ENCODE results near the gene ZMYM4.

ZMYM4 gene

GRCh38 chr1:35441926-35442579 lies 173.5 kb downstream of the ZMYM4 start:
- no peak for DNase-seq (ENCODE audit: low read depth, low spot score)
- no peak for TF ChIP-seq ZNF274 (IDR thresholded peaks at IDR 0.05; ENCODE audit: low read depth, low read length)
- TF ChIP-seq YY1 (IDR thresholded peaks at IDR 0.05; ENCODE audit: insufficient read depth, insufficient read length): no peak
- TF ChIP-seq SUZ12 (IDR thresholded peaks at IDR 0.05; ENCODE audit: extremely low read depth, insufficient read depth, insufficient read length): no peak
- Histone ChIP-seq H3K9ac (ENCODE audit: insufficient read length, low read depth) (no peak overlapping the region), H3K36me3 (ENCODE audit: insufficient read depth, insufficient read length, low read length) (peaks cover 89% of the 10 kb centered on the region), H3K4me1 (ENCODE audit: insufficient read depth, insufficient read length) (no peaks in the 10 kb centered on the region), H3K4me3 (ENCODE audit: insufficient read length, low read depth) (no peak overlapping the region), H3K9me3 (ENCODE audit: insufficient read depth, low read length) (no peaks in the 10 kb centered on the region), H3K27me3 (ENCODE audit: insufficient read depth, insufficient read length) (no peaks in the 10 kb centered on the region)

GRCh38 chr1:35442734-35443133 lies 174.2 kb downstream of the ZMYM4 start:
- H3K27me3 ChIP-seq (ENCODE audit: insufficient read depth, insufficient read length): no peaks in the 10 kb centered on the region
- TF ChIP-seq SUZ12 (IDR thresholded peaks at IDR 0.05; ENCODE audit: extremely low read depth, insufficient read depth, insufficient read length) (no peak), YY1 (IDR thresholded peaks at IDR 0.05; ENCODE audit: insufficient read depth, insufficient read length) (no peak), ZNF274 (IDR thresholded peaks at IDR 0.05; ENCODE audit: low read depth, low read length) (no peak)
- no peaks in the 10 kb centered on the region for H3K9me3 ChIP-seq (ENCODE audit: insufficient read depth, low read length)
- no peaks in the 10 kb centered on the region for H3K4me1 ChIP-seq (ENCODE audit: insufficient read depth, insufficient read length)
- no peak for DNase-seq (ENCODE audit: low read depth, low spot score)
- no peak overlapping the region for H3K4me3 ChIP-seq (ENCODE audit: insufficient read length, low read depth)
- peaks cover 89% of the 10 kb centered on the region for H3K36me3 ChIP-seq (ENCODE audit: insufficient read depth, insufficient read length, low read length)
- no peak overlapping the region for H3K9ac ChIP-seq (ENCODE audit: insufficient read length, low read depth)

GRCh38 chr1:35443768-35444518 lies 175.4 kb downstream of the ZMYM4 start:
- Histone ChIP-seq H3K36me3 (ENCODE audit: insufficient read depth, insufficient read length, low read length) (peaks cover 90% of the 10 kb centered on the region), H3K4me1 (ENCODE audit: insufficient read depth, insufficient read length) (no peaks in the 10 kb centered on the region), H3K9me3 (ENCODE audit: insufficient read depth, low read length) (no peaks in the 10 kb centered on the region), H3K4me3 (ENCODE audit: insufficient read length, low read depth) (no peak overlapping the region), H3K27me3 (ENCODE audit: insufficient read depth, insufficient read length) (no peaks in the 10 kb centered on the region), H3K9ac (ENCODE audit: insufficient read length, low read depth) (no peak overlapping the region)
- DNase-seq (ENCODE audit: low read depth, low spot score): peak; percentile 32
- no peak for TF ChIP-seq ZNF274 (IDR thresholded peaks at IDR 0.05; ENCODE audit: low read depth, low read length)
- no peak for TF ChIP-seq YY1 (IDR thresholded peaks at IDR 0.05; ENCODE audit: insufficient read depth, insufficient read length)
- no peak for TF ChIP-seq SUZ12 (IDR thresholded peaks at IDR 0.05; ENCODE audit: extremely low read depth, insufficient read depth, insufficient read length)

- H3K4me1 ChIP-seq (ENCODE audit: insufficient read depth, insufficient read length): no peaks in the 10 kb centered on the region
- H3K9me3 ChIP-seq (ENCODE audit: insufficient read depth, low read length): no peaks in the 10 kb centered on the region
- H3K27me3 ChIP-seq (ENCODE audit: insufficient read depth, insufficient read length): no peaks in the 10 kb centered on the region
- peaks cover 90% of the 10 kb centered on the region for H3K36me3 ChIP-seq (ENCODE audit: insufficient read depth, insufficient read length, low read length)
- no peak for DNase-seq (ENCODE audit: low read depth, low spot score)
- TF ChIP-seq ZNF274 (IDR thresholded peaks at IDR 0.05; ENCODE audit: low read depth, low read length) (no peak), SUZ12 (IDR thresholded peaks at IDR 0.05; ENCODE audit: extremely low read depth, insufficient read depth, insufficient read length) (no peak), YY1 (IDR thresholded peaks at IDR 0.05; ENCODE audit: insufficient read depth, insufficient read length) (no peak)
- no peak overlapping the region for H3K9ac ChIP-seq (ENCODE audit: insufficient read length, low read depth)
- H3K4me3 ChIP-seq (ENCODE audit: insufficient read length, low read depth): no peak overlapping the region
Measured at GRCh38 chr1:35444519-35444774, 175.9 kb downstream of the ZMYM4 start.

GRCh38 chr1:35447278-35447677 lies 178.8 kb downstream of the ZMYM4 start:
- Histone ChIP-seq H3K4me3 (ENCODE audit: insufficient read length, low read depth) (no peak overlapping the region), H3K9me3 (ENCODE audit: insufficient read depth, low read length) (no peaks in the 10 kb centered on the region), H3K36me3 (ENCODE audit: insufficient read depth, insufficient read length, low read length) (peaks cover 89% of the 10 kb centered on the region), H3K4me1 (ENCODE audit: insufficient read depth, insufficient read length) (no peaks in the 10 kb centered on the region), H3K27me3 (ENCODE audit: insufficient read depth, insufficient read length) (no peaks in the 10 kb centered on the region), H3K9ac (ENCODE audit: insufficient read length, low read depth) (no peak overlapping the region)
- DNase-seq (ENCODE audit: low read depth, low spot score): no peak
- no peak for TF ChIP-seq ZNF274 (IDR thresholded peaks at IDR 0.05; ENCODE audit: low read depth, low read length)
- TF ChIP-seq YY1 (IDR thresholded peaks at IDR 0.05; ENCODE audit: insufficient read depth, insufficient read length): no peak
- TF ChIP-seq SUZ12 (IDR thresholded peaks at IDR 0.05; ENCODE audit: extremely low read depth, insufficient read depth, insufficient read length): no peak

- Histone ChIP-seq H3K9me3 (ENCODE audit: insufficient read depth, low read length) (no peaks in the 10 kb centered on the region), H3K4me3 (ENCODE audit: insufficient read length, low read depth) (no peak overlapping the region), H3K36me3 (ENCODE audit: insufficient read depth, insufficient read length, low read length) (peaks cover 86% of the 10 kb centered on the region), H3K27me3 (ENCODE audit: insufficient read depth, insufficient read length) (no peaks in the 10 kb centered on the region), H3K9ac (ENCODE audit: insufficient read length, low read depth) (no peak overlapping the region), H3K4me1 (ENCODE audit: insufficient read depth, insufficient read length) (no peaks in the 10 kb centered on the region)
- no peak for DNase-seq (ENCODE audit: low read depth, low spot score)
- TF ChIP-seq ZNF274 (IDR thresholded peaks at IDR 0.05; ENCODE audit: low read depth, low read length): no peak
- no peak for TF ChIP-seq SUZ12 (IDR thresholded peaks at IDR 0.05; ENCODE audit: extremely low read depth, insufficient read depth, insufficient read length)
- TF ChIP-seq YY1 (IDR thresholded peaks at IDR 0.05; ENCODE audit: insufficient read depth, insufficient read length): no peak
Measured at GRCh38 chr1:35448344-35448801, 179.9 kb downstream of the ZMYM4 start.

- no peaks in the 10 kb centered on the region for H3K4me1 ChIP-seq (ENCODE audit: insufficient read depth, insufficient read length)
- peaks cover 88% of the 10 kb centered on the region for H3K36me3 ChIP-seq (ENCODE audit: insufficient read depth, insufficient read length, low read length)
- no peak for DNase-seq (ENCODE audit: low read depth, low spot score)
- TF ChIP-seq ZNF274 (IDR thresholded peaks at IDR 0.05; ENCODE audit: low read depth, low read length) (no peak), SUZ12 (IDR thresholded peaks at IDR 0.05; ENCODE audit: extremely low read depth, insufficient read depth, insufficient read length) (no peak), YY1 (IDR thresholded peaks at IDR 0.05; ENCODE audit: insufficient read depth, insufficient read length) (no peak)
- H3K9ac ChIP-seq (ENCODE audit: insufficient read length, low read depth): no peak overlapping the region
- H3K9me3 ChIP-seq (ENCODE audit: insufficient read depth, low read length): no peaks in the 10 kb centered on the region
- H3K27me3 ChIP-seq (ENCODE audit: insufficient read depth, insufficient read length): no peaks in the 10 kb centered on the region
- H3K4me3 ChIP-seq (ENCODE audit: insufficient read length, low read depth): no peak overlapping the region
Measured at GRCh38 chr1:35449334-35450008, 181.0 kb downstream of the ZMYM4 start.
